K562 (cell line): ENCODE data around the gene NR1D1. TPM values are rescaled to one million over a fixed set of nuclear protein-coding genes. Genes with fewer than 3 reads are reported as not detected.
A peak's percentile ranks its signal among the peaks of the same experiment; 100 is the strongest.

Experiments
- ADNP ChIP-seq: fragments of 200-800 bp; sonication (Bioruptor generic); IDR thresholded peaks from 2 replicates; pipeline ENCODE4 v1.6.1; 2016; ENCODE audit warnings: missing genetic modification characterization, missing compliant biosample characterization
- BACH1 ChIP-seq: fragments of 200-800 bp; sonication (Bioruptor generic); IDR thresholded peaks from 2 replicates; pipeline ENCODE4 v1.6.1; 2016; ENCODE audit warnings: missing genetic modification characterization, missing compliant biosample characterization
- BDP1 ChIP-seq: IDR thresholded peaks from 3 replicates; pipeline ENCODE4 v1.6.1; 2011; ENCODE audit not compliant: insufficient read length, insufficient read depth
- NFATC3 ChIP-seq: fragments of 450-650 bp; IDR thresholded peaks from 2 replicates; pipeline ENCODE4 v1.6.1; 2017; ENCODE audit warnings: mild to moderate bottlenecking
- RUNX1 ChIP-seq: sonication (generic); IDR thresholded peaks from 2 replicates; pipeline ENCODE4 v1.6.1; 2016; ENCODE audit warnings: antibody characterized with exemption, low read depth
- SNIP1 ChIP-seq: fragments of 450-650 bp; IDR thresholded peaks from 2 replicates; pipeline ENCODE4 v1.7.1; 2017; ENCODE audit warnings: low read depth, mild to moderate bottlenecking
- ZNF589 ChIP-seq: fragments of 200-800 bp; sonication (Bioruptor generic); IDR thresholded peaks from 2 replicates; pipeline ENCODE4 v1.6.1; 2016; ENCODE audit warnings: low read depth, missing genetic modification characterization, missing compliant biosample characterization
- polyA plus RNA-seq, 8 experiments: library from polyadenylated mRNA; depleted of rRNA in 4 of 8; stranded (reverse) in 5 of 8; unstranded in 3 of 8; fragments of >200 nt; fragmentation: Nextera tagmentation in 2 of 8; fragmentation: Illumina TruSeq in 1 of 8; extraction: Ambion mirVana in 2 of 8; extraction: Trizol in 1 of 8; gene quantifications; 2 replicates each; pipeline versions ENCODE4 v1.2.1 to v1.2.3, GENCODE V29; 2011 to 2014; ENCODE audit warnings: inconsistent platforms in 1 of 8, missing spikeins in 1 of 8
- total RNA-seq, 7 experiments: library from RNA; depleted of rRNA in 6 of 7; stranded (reverse); fragments of >200 nt in 6 of 7; fragmentation: Illumina TruSeq in 2 of 7; extraction: Trizol in 2 of 7; gene quantifications; 2 replicates each; pipeline versions ENCODE4 v1.2.1 to v1.2.3, GENCODE V29; 2011 to 2021; ENCODE audit warnings: low replicate concordance in 1 of 7
- TF ChIP-seq, protein P1 (sequence below): fragments of 450-650 bp; IDR thresholded peaks from 2 replicates; pipeline ENCODE4 v1.6.1; 2016; ENCODE audit warnings: mild to moderate bottlenecking, moderate library complexity
- TF ChIP-seq, protein P2 (sequence below), 2 experiments: IDR thresholded peaks; 2 replicates each; pipeline ENCODE4 v1.6.1; 2011; ENCODE audit warnings: borderline replicate concordance in 1 of 2, control low read depth in 1 of 2, low read depth in 1 of 2, low read length in 1 of 2, mild to moderate bottlenecking in 1 of 2, mixed read lengths in 1 of 2, moderate library complexity in 1 of 2; ENCODE audit not compliant: insufficient read depth in 1 of 2, insufficient read length in 1 of 2, poor library complexity in 1 of 2, severe bottlenecking in 1 of 2; ENCODE audit errors: extremely low read depth in 1 of 2
- TF ChIP-seq, protein P3 (sequence below), 2 experiments: fragments of 250-450 bp in 1 of 2; fragments of 450-650 bp in 1 of 2; sonication (Bioruptor Pico) in 1 of 2; IDR thresholded peaks; 2 replicates each; pipeline versions ENCODE4 v1.6.1 to v1.8.0; 2016 to 2021; ENCODE audit warnings: mild to moderate bottlenecking in 2 of 2, moderate library complexity in 2 of 2, missing compliant biosample characterization in 1 of 2, missing genetic modification characterization in 1 of 2
- TF ChIP-seq, protein P4 (sequence below): sonication (generic); formaldehyde crosslinking; IDR thresholded peaks from 2 replicates; pipeline ENCODE4 v1.8.0; 2023; ENCODE audit warnings: mild to moderate bottlenecking, missing genetic modification reagents

The NR1D1 gene
- total and polyA plus RNA-seq, 9 of the 15 experiments (the other 6 are each of a cell fraction or from before 2014, with no cell fraction given) = 0.25 to 7.7 (median 0.65) TPM

DNA sequence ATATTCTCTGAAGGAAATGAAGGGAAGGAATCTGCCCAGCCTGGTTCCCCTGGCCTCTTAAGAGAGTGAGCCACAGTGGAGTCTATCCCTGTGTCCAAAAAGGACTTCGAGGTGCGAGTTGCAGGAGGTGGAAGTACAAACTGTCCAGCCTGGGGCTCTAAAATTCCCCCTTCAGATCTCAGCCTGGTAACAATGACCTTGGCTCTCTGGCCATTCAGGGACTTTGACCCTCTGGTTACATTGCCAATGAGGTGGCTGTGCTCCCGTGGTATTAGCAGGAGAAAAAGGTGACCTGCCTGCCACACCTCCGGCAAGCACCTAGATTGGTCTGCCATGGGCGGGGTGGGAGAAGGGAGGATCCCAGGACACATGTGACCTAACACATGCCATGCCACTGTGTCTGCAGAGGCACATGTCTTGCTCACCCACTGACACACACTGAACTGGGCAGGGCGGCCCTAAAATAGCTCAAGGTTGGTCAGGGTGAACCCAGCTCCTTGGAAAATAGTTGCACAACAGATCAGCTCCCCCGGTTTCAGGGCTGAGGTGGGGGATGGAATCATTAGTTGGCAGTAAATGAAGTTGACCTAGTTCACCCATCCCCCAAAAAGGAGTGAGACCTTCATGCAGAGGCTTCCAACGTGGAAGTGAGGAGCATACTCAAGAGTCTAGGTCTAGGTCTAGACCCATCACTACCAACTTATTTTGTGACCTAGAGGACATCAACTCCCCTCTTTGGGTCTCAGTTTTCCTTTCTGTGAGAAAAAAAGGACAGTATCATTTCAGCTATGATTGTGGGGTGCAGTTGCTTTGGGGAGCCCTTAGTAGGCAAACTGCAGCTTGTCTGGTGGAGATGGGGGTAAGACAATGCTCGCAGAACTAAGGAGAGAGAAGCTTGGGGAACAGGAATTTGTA lies 2.2 kb downstream of the NR1D1 start (continued):
- TF ChIP-seq, protein P1, sequence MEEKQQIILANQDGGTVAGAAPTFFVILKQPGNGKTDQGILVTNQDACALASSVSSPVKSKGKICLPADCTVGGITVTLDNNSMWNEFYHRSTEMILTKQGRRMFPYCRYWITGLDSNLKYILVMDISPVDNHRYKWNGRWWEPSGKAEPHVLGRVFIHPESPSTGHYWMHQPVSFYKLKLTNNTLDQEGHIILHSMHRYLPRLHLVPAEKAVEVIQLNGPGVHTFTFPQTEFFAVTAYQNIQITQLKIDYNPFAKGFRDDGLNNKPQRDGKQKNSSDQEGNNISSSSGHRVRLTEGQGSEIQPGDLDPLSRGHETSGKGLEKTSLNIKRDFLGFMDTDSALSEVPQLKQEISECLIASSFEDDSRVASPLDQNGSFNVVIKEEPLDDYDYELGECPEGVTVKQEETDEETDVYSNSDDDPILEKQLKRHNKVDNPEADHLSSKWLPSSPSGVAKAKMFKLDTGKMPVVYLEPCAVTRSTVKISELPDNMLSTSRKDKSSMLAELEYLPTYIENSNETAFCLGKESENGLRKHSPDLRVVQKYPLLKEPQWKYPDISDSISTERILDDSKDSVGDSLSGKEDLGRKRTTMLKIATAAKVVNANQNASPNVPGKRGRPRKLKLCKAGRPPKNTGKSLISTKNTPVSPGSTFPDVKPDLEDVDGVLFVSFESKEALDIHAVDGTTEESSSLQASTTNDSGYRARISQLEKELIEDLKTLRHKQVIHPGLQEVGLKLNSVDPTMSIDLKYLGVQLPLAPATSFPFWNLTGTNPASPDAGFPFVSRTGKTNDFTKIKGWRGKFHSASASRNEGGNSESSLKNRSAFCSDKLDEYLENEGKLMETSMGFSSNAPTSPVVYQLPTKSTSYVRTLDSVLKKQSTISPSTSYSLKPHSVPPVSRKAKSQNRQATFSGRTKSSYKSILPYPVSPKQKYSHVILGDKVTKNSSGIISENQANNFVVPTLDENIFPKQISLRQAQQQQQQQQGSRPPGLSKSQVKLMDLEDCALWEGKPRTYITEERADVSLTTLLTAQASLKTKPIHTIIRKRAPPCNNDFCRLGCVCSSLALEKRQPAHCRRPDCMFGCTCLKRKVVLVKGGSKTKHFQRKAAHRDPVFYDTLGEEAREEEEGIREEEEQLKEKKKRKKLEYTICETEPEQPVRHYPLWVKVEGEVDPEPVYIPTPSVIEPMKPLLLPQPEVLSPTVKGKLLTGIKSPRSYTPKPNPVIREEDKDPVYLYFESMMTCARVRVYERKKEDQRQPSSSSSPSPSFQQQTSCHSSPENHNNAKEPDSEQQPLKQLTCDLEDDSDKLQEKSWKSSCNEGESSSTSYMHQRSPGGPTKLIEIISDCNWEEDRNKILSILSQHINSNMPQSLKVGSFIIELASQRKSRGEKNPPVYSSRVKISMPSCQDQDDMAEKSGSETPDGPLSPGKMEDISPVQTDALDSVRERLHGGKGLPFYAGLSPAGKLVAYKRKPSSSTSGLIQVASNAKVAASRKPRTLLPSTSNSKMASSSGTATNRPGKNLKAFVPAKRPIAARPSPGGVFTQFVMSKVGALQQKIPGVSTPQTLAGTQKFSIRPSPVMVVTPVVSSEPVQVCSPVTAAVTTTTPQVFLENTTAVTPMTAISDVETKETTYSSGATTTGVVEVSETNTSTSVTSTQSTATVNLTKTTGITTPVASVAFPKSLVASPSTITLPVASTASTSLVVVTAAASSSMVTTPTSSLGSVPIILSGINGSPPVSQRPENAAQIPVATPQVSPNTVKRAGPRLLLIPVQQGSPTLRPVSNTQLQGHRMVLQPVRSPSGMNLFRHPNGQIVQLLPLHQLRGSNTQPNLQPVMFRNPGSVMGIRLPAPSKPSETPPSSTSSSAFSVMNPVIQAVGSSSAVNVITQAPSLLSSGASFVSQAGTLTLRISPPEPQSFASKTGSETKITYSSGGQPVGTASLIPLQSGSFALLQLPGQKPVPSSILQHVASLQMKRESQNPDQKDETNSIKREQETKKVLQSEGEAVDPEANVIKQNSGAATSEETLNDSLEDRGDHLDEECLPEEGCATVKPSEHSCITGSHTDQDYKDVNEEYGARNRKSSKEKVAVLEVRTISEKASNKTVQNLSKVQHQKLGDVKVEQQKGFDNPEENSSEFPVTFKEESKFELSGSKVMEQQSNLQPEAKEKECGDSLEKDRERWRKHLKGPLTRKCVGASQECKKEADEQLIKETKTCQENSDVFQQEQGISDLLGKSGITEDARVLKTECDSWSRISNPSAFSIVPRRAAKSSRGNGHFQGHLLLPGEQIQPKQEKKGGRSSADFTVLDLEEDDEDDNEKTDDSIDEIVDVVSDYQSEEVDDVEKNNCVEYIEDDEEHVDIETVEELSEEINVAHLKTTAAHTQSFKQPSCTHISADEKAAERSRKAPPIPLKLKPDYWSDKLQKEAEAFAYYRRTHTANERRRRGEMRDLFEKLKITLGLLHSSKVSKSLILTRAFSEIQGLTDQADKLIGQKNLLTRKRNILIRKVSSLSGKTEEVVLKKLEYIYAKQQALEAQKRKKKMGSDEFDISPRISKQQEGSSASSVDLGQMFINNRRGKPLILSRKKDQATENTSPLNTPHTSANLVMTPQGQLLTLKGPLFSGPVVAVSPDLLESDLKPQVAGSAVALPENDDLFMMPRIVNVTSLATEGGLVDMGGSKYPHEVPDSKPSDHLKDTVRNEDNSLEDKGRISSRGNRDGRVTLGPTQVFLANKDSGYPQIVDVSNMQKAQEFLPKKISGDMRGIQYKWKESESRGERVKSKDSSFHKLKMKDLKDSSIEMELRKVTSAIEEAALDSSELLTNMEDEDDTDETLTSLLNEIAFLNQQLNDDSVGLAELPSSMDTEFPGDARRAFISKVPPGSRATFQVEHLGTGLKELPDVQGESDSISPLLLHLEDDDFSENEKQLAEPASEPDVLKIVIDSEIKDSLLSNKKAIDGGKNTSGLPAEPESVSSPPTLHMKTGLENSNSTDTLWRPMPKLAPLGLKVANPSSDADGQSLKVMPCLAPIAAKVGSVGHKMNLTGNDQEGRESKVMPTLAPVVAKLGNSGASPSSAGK = peak; percentile 89
- TF ChIP-seq RUNX1 (no peak), NFATC3 (peak; percentile 86), BACH1 (tag) (peak; percentile 68), SNIP1 (no peak), BDP1 (no peak), ADNP (tag) (no peak), ZNF589 (peak; percentile 91)
- TF ChIP-seq, protein P2, sequence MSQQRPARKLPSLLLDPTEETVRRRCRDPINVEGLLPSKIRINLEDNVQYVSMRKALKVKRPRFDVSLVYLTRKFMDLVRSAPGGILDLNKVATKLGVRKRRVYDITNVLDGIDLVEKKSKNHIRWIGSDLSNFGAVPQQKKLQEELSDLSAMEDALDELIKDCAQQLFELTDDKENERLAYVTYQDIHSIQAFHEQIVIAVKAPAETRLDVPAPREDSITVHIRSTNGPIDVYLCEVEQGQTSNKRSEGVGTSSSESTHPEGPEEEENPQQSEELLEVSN (IDR thresholded peaks at IDR 0.05; ENCODE audit: borderline replicate concordance in 1 of 2, extremely low read depth in 1 of 2, insufficient read depth in 1 of 2, insufficient read length in 1 of 2, low read depth in 1 of 2, low read length in 1 of 2, poor library complexity in 1 of 2, severe bottlenecking in 1 of 2) = peak; percentile 46 to 54
- TF ChIP-seq, protein P3, sequence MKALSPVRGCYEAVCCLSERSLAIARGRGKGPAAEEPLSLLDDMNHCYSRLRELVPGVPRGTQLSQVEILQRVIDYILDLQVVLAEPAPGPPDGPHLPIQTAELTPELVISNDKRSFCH (CRISPR knock-in tag; IDR thresholded peaks at IDR 0.05) = no peak
- TF ChIP-seq, protein P3 (tag; IDR thresholded peaks at IDR 0.05) = peak; percentile 82; the same call in 1 of the 2 replicates
- TF ChIP-seq, protein P4, sequence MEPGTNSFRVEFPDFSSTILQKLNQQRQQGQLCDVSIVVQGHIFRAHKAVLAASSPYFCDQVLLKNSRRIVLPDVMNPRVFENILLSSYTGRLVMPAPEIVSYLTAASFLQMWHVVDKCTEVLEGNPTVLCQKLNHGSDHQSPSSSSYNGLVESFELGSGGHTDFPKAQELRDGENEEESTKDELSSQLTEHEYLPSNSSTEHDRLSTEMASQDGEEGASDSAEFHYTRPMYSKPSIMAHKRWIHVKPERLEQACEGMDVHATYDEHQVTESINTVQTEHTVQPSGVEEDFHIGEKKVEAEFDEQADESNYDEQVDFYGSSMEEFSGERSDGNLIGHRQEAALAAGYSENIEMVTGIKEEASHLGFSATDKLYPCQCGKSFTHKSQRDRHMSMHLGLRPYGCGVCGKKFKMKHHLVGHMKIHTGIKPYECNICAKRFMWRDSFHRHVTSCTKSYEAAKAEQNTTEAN (CRISPR knock-in tag) = 0 out of 2 replicates have a peak, but pooled peaks have one; percentile 30
